PC-3 (cell line): ENCODE results near the gene ASCC3. TPM values are rescaled to one million over a fixed set of nuclear protein-coding genes. Genes with fewer than 3 reads are reported as not detected.

Experiments
- ATAC-seq: fragments of 200-7000 bp; cut with Tn5 transposase; 2 replicates; pipeline ENCODE4 v1.9.1; 2020; ENCODE audit warnings: mild to moderate bottlenecking, moderate library complexity
- BruUV-seq: library from RNA; stranded (reverse); fragments of 400-500 nt; replicated peaks from 2 replicates; lab custom pipeline; 2021; lab: Mats Ljungman, UMichigan
- CTCF ChIA-PET: fragments of 300-600 bp; sonication (Branson Sonifier 250); formaldehyde crosslinking; loops from one replicate; lab custom pipeline; 2022; ENCODE audit warnings: antibody characterized with exemption; lab: Charles Lee
- POLR2A ChIA-PET: fragments of 300-600 bp; sonication (Branson Sonifier 250); formaldehyde crosslinking; loops from one replicate; lab custom pipeline; 2022; ENCODE audit warnings: antibody characterized with exemption; ENCODE audit not compliant: unreplicated experiment; lab: Charles Lee
- DNase-seq: peaks from one replicate; pipeline ENCODE4 v3.0.0-alpha.2; 2015
- H2AFZ ChIP-seq: fragments of 300-600 bp; sonication (generic); 2 replicates; pipeline ENCODE4 v1.6.0; 2016; ENCODE audit warnings: antibody characterized with exemption, low read length
- H3F3A ChIP-seq: fragments of 300-600 bp; sonication (generic); one replicate; pipeline ENCODE4 v1.6.0; 2017; ENCODE audit warnings: antibody characterized with exemption, low read length, control low read depth, mild to moderate bottlenecking; ENCODE audit not compliant: unreplicated experiment
- H3K27ac ChIP-seq: fragments of 300-600 bp; sonication (generic); 2 replicates; pipeline ENCODE4 v1.5.1; 2016; ENCODE audit warnings: mild to moderate bottlenecking, low read length
- H3K27me3 ChIP-seq: fragments of 300-600 bp; sonication (generic); 2 replicates; pipeline ENCODE4 v1.6.1; 2016; ENCODE audit warnings: low read length, mixed read lengths
- H3K36me3 ChIP-seq: fragments of 300-600 bp; sonication (generic); 2 replicates; pipeline ENCODE4 v1.6.1; 2016; ENCODE audit warnings: low read depth, mixed run types, low read length, mixed read lengths
- H3K4me1 ChIP-seq: fragments of 300-600 bp; sonication (generic); 2 replicates; pipeline ENCODE4 v1.5.1; 2016; ENCODE audit warnings: low read length; ENCODE audit not compliant: insufficient read depth
- H3K4me2 ChIP-seq: fragments of 300-600 bp; sonication (generic); 2 replicates; pipeline ENCODE4 v1.6.0; 2016; ENCODE audit warnings: low read length
- H3K4me3 ChIP-seq: fragments of 300-600 bp; sonication (generic); 2 replicates; pipeline ENCODE4 v1.5.1; 2016; ENCODE audit warnings: mild to moderate bottlenecking, low read length, mixed read lengths
- H3K79me2 ChIP-seq: fragments of 300-600 bp; sonication (generic); 2 replicates; pipeline ENCODE4 v1.6.1; 2017; ENCODE audit warnings: low read length, mixed read lengths
- H3K9ac ChIP-seq: fragments of 300-600 bp; sonication (generic); 2 replicates; pipeline ENCODE4 v1.6.0; 2016; ENCODE audit warnings: mild to moderate bottlenecking, low read length
- H3K9me2 ChIP-seq: fragments of 300-600 bp; sonication (generic); replicated peaks from 2 replicates; pipeline ENCODE4 v1.6.1; 2016; ENCODE audit warnings: mixed run types, low read length, mixed read lengths
- H3K9me3 ChIP-seq: fragments of 300-600 bp; sonication (generic); 2 replicates; pipeline ENCODE4 v1.6.1; 2016; ENCODE audit warnings: low read length, mixed read lengths
- H4K20me1 ChIP-seq: fragments of 300-600 bp; sonication (generic); 2 replicates; pipeline ENCODE4 v1.6.1; 2016; ENCODE audit warnings: low read length, mixed read lengths
- EZH2 ChIP-seq: fragments of 300-600 bp; sonication (generic); IDR thresholded peaks from one replicate; pipeline ENCODE4 v1.6.1; 2017; ENCODE audit warnings: antibody characterized with exemption, mild to moderate bottlenecking, low read length; ENCODE audit not compliant: unreplicated experiment
- EZH2phosphoT487 ChIP-seq: fragments of 300-600 bp; sonication (generic); IDR thresholded peaks from 2 replicates; pipeline ENCODE4 v1.6.1; 2018; ENCODE audit warnings: mild to moderate bottlenecking, antibody characterized with exemption, low read length, borderline replicate concordance
- intact Hi-C: fragments of 100-400 bp; cut with micrococcal nuclease; formaldehyde crosslinking; loops from 2 replicates; pipeline ENCODE4 v1.9.0; 2023
- total RNA-seq: library from RNA; depleted of rRNA; stranded (reverse); fragments of >200 nt; gene quantifications from 2 replicates; pipeline ENCODE4 v1.2.3, GENCODE V29; 2014
- TF ChIP-seq, protein P1 (sequence below): fragments of 300-600 bp; sonication (generic); conservative IDR thresholded peaks from 2 replicates; pipeline ENCODE4 v1.5.1; 2017; ENCODE audit warnings: antibody characterized with exemption, low read depth, mild to moderate bottlenecking, low read length

ASCC3 gene
- total RNA-seq, 1 experiment from 2014 or later, result 27.7 TPM

DNA sequence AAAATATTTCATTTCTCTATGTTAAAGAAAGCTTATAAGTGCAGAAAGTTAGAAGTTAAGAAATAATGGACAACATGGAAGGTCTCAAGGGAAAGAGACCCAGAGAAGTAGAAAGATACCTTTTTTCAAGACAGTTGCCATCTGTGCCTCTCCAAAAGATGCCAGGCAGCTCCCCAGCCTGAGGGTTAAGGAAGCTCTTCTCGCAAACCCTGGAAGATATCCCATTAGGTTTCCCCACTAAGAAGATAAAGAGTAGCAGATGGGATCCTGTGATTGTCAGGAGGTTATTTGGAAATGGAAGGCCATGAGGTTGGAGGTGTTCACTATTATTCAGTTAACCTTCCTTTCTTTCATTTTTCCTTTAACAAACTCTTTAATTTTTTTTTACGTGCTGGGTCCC lies 306.3 kb downstream of the ASCC3 start:
- ChIA-PET POLR2A (interaction anchor here (0.6 kb wide), 1 partner anchor 16 kb away, joined by 3 read pairs; no protein-coding TSS in a partner anchor), CTCF (no interaction called here)
- H3K27ac ChIP-seq, result no peak overlapping the region
- no peak overlapping the region for H2AFZ ChIP-seq
- H3K79me2 ChIP-seq, result no peaks in the 10 kb centered on the region
- DNase-seq (no peak), ATAC-seq (no peak)
- H3K4me1 ChIP-seq, result no peaks in the 10 kb centered on the region
- H3K4me2 ChIP-seq, result no peak overlapping the region
- TF ChIP-seq EZH2, result no peak
- no peak for TF ChIP-seq EZH2phosphoT487
- TF ChIP-seq, protein P1, sequence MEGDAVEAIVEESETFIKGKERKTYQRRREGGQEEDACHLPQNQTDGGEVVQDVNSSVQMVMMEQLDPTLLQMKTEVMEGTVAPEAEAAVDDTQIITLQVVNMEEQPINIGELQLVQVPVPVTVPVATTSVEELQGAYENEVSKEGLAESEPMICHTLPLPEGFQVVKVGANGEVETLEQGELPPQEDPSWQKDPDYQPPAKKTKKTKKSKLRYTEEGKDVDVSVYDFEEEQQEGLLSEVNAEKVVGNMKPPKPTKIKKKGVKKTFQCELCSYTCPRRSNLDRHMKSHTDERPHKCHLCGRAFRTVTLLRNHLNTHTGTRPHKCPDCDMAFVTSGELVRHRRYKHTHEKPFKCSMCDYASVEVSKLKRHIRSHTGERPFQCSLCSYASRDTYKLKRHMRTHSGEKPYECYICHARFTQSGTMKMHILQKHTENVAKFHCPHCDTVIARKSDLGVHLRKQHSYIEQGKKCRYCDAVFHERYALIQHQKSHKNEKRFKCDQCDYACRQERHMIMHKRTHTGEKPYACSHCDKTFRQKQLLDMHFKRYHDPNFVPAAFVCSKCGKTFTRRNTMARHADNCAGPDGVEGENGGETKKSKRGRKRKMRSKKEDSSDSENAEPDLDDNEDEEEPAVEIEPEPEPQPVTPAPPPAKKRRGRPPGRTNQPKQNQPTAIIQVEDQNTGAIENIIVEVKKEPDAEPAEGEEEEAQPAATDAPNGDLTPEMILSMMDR, result no peak
- H3K4me3 ChIP-seq, result no peak overlapping the region
- intact Hi-C loops, result loop anchor here (5.0 kb wide), 1 partner anchor 93 kb away; no protein-coding TSS in a partner anchor
- H3K36me3 ChIP-seq, result no peaks in the 10 kb centered on the region
- peaks cover 3% of the 10 kb centered on the region for H3F3A ChIP-seq
- H3K9me2 ChIP-seq, result no peaks in the 10 kb centered on the region
- no TSS peak for BruUV-seq
- no peaks in the 10 kb centered on the region for H4K20me1 ChIP-seq
- no peaks in the 10 kb centered on the region for H3K27me3 ChIP-seq
- no peak overlapping the region for H3K9ac ChIP-seq
- H3K9me3 ChIP-seq, result no peaks in the 10 kb centered on the region

- Histone ChIP-seq H3K36me3 (no peaks in the 10 kb centered on the region), H3K27me3 (no peaks in the 10 kb centered on the region), H3F3A (peaks cover 3% of the 10 kb centered on the region), H3K79me2 (no peaks in the 10 kb centered on the region), H3K9me2 (no peaks in the 10 kb centered on the region), H3K27ac (no peak overlapping the region), H3K9ac (no peak overlapping the region), H4K20me1 (no peaks in the 10 kb centered on the region), H2AFZ (no peak overlapping the region), H3K4me2 (no peak overlapping the region), H3K4me3 (no peak overlapping the region), H3K9me3 (no peaks in the 10 kb centered on the region), H3K4me1 (no peaks in the 10 kb centered on the region)
- ATAC-seq (no peak), DNase-seq (peak; percentile 60)
- POLR2A ChIA-PET, result interaction anchor here (0.5 kb wide), 1 partner anchor 357 kb away, joined by 5 read pairs; no protein-coding TSS in a partner anchor
- TF ChIP-seq EZH2phosphoT487 (no peak), EZH2 (no peak)
- TF ChIP-seq, protein P1, result peak; percentile 62
- no TSS peak for BruUV-seq
- CTCF ChIA-PET, result no interaction called here
- intact Hi-C loops, result loop anchor here (5.0 kb wide), 1 partner anchor 91 kb away; no protein-coding TSS in a partner anchor
Measured at GRCh38 chr6:100573166-100573565, 308.0 kb downstream of the ASCC3 start.

GRCh38 chr6:100568255-100568654 lies 312.9 kb downstream of the ASCC3 start:
- no peak for DNase-seq
- no peak overlapping the region for H3K4me3 ChIP-seq
- H3K9ac ChIP-seq, result no peak overlapping the region
- no peaks in the 10 kb centered on the region for H3K79me2 ChIP-seq
- no peaks in the 10 kb centered on the region for H3K4me1 ChIP-seq
- POLR2A ChIA-PET, result no interaction called here
- no peaks in the 10 kb centered on the region for H4K20me1 ChIP-seq
- H3K9me3 ChIP-seq, result no peaks in the 10 kb centered on the region
- no peak overlapping the region for H2AFZ ChIP-seq
- CTCF ChIA-PET, result no interaction called here
- H3K27me3 ChIP-seq, result no peaks in the 10 kb centered on the region
- no peak for ATAC-seq
- no peaks in the 10 kb centered on the region for H3K36me3 ChIP-seq
- no peaks in the 10 kb centered on the region for H3F3A ChIP-seq
- intact Hi-C loops, result no loop called here
- H3K4me2 ChIP-seq, result no peak overlapping the region
- H3K9me2 ChIP-seq, result no peaks in the 10 kb centered on the region
- H3K27ac ChIP-seq, result no peak overlapping the region
- no peak for TF ChIP-seq EZH2
- BruUV-seq, result no TSS peak
